Measurements from ENCODE around the gene NKAIN1.

The NKAIN1 gene

DNA sequence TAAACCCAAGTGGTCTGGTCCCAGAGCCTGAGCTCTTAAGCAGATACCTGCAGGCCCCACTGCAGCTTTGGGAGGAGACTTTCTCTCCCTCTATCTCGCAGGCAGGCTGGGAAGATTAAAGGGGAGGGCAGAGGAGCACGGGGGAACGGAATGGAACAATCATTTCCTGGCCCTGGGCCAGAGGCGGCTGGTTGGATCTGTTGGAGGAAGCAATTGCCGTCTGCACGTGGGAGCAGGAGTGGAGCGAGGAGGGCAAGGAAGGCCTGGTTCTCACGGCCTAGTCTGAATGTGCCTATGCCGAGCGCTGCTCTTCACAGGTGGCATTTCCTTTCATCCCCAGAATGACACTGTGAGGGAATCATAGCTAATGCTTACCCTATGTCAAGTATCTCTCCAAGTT is 23.7 kb downstream of the NKAIN1 start (continued):
- TF ChIP-seq ZNF473 (tag by site-specific recombination; IDR thresholded peaks at IDR 0.05) = no peak
- peak; percentile 35; the same call in 1 of the 2 replicates for TF ChIP-seq SP7 (tag by site-specific recombination; IDR thresholded peaks at IDR 0.05)
- TF ChIP-seq PBX3 (CRISPR knock-in tag; IDR thresholded peaks at IDR 0.05) = 0 out of 2 replicates have a peak, but pooled peaks have one; percentile 39
- TF ChIP-seq ZNF202 (tag by site-specific recombination; IDR thresholded peaks at IDR 0.05; ENCODE audit: borderline replicate concordance) = no peak
- no peak for TF ChIP-seq ZNF341 (tag by site-specific recombination; IDR thresholded peaks at IDR 0.05; ENCODE audit: low read depth)
- 0 out of 2 replicates have a peak, but pooled peaks have one; percentile 17 for TF ChIP-seq PATZ1 (tag by site-specific recombination; IDR thresholded peaks at IDR 0.05)
- TF ChIP-seq ZNF416 (tag by site-specific recombination; IDR thresholded peaks at IDR 0.05) = no peak
- peak; percentile 24; the same call in 1 of the 2 replicates for TF ChIP-seq ZNF600 (tag by site-specific recombination; IDR thresholded peaks at IDR 0.05)
- TF ChIP-seq, protein P1, sequence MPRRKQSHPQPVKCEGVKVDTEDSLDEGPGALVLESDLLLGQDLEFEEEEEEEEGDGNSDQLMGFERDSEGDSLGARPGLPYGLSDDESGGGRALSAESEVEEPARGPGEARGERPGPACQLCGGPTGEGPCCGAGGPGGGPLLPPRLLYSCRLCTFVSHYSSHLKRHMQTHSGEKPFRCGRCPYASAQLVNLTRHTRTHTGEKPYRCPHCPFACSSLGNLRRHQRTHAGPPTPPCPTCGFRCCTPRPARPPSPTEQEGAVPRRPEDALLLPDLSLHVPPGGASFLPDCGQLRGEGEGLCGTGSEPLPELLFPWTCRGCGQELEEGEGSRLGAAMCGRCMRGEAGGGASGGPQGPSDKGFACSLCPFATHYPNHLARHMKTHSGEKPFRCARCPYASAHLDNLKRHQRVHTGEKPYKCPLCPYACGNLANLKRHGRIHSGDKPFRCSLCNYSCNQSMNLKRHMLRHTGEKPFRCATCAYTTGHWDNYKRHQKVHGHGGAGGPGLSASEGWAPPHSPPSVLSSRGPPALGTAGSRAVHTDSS (tag by site-specific recombination; IDR thresholded peaks at IDR 0.05) = no peak
- TF ChIP-seq ZNF701 (tag by site-specific recombination; IDR thresholded peaks at IDR 0.05) = peak; percentile 91
- no peak for TF ChIP-seq ZNF768 (tag by site-specific recombination; IDR thresholded peaks at IDR 0.05)
- TF ChIP-seq ZNF747 (tag by site-specific recombination; IDR thresholded peaks at IDR 0.05) = no peak
- no peak for TF ChIP-seq ZNF426 (tag by site-specific recombination; IDR thresholded peaks at IDR 0.05)
- TF ChIP-seq ZNF660 (tag by site-specific recombination; IDR thresholded peaks at IDR 0.05) = peak; percentile 99
- no peak for TF ChIP-seq ZNF776 (tag by site-specific recombination; IDR thresholded peaks at IDR 0.05; ENCODE audit: borderline replicate concordance)
- TF ChIP-seq, protein P2, sequence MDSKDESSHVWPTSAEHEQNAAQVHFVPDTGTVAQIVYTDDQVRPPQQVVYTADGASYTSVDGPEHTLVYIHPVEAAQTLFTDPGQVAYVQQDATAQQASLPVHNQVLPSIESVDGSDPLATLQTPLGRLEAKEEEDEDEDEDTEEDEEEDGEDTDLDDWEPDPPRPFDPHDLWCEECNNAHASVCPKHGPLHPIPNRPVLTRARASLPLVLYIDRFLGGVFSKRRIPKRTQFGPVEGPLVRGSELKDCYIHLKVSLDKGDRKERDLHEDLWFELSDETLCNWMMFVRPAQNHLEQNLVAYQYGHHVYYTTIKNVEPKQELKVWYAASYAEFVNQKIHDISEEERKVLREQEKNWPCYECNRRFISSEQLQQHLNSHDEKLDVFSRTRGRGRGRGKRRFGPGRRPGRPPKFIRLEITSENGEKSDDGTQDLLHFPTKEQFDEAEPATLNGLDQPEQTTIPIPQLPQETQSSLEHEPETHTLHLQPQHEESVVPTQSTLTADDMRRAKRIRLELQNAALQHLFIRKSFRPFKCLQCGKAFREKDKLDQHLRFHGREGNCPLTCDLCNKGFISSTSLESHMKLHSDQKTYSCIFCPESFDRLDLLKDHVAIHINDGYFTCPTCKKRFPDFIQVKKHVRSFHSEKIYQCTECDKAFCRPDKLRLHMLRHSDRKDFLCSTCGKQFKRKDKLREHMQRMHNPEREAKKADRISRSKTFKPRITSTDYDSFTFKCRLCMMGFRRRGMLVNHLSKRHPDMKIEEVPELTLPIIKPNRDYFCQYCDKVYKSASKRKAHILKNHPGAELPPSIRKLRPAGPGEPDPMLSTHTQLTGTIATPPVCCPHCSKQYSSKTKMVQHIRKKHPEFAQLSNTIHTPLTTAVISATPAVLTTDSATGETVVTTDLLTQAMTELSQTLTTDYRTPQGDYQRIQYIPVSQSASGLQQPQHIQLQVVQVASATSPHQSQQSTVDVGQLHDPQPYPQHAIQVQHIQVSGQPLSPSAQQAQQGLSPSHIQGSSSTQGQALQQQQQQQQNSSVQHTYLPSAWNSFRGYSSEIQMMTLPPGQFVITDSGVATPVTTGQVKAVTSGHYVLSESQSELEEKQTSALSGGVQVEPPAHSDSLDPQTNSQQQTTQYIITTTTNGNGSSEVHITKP (tag by site-specific recombination; IDR thresholded peaks at IDR 0.05) = 0 out of 2 replicates have a peak, but pooled peaks have one; percentile 17
- no peak for TF ChIP-seq ZFP69B (tag by site-specific recombination; IDR thresholded peaks at IDR 0.05)
- TF ChIP-seq ELK4 (IDR thresholded peaks at IDR 0.05; ENCODE audit: borderline replicate concordance, low read depth, low read length) = no peak
- TF ChIP-seq, protein P3, sequence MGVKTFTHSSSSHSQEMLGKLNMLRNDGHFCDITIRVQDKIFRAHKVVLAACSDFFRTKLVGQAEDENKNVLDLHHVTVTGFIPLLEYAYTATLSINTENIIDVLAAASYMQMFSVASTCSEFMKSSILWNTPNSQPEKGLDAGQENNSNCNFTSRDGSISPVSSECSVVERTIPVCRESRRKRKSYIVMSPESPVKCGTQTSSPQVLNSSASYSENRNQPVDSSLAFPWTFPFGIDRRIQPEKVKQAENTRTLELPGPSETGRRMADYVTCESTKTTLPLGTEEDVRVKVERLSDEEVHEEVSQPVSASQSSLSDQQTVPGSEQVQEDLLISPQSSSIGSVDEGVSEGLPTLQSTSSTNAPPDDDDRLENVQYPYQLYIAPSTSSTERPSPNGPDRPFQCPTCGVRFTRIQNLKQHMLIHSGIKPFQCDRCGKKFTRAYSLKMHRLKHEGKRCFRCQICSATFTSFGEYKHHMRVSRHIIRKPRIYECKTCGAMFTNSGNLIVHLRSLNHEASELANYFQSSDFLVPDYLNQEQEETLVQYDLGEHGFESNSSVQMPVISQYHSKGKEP (tag by site-specific recombination; IDR thresholded peaks at IDR 0.05) = no peak
- no peak for TF ChIP-seq SCRT1 (tag by site-specific recombination; IDR thresholded peaks at IDR 0.05; ENCODE audit: borderline replicate concordance)
- TF ChIP-seq ZNF335 (tag by site-specific recombination; conservative IDR thresholded peaks at IDR 0.05) = no peak
- TF ChIP-seq RBAK (tag by site-specific recombination; IDR thresholded peaks at IDR 0.05) = no peak
- TF ChIP-seq HIC1 (tag by site-specific recombination; IDR thresholded peaks at IDR 0.05) = no peak
- TF ChIP-seq ZNF221 (tag by site-specific recombination; IDR thresholded peaks at IDR 0.05; ENCODE audit: borderline replicate concordance) = no peak
- TF ChIP-seq TRIM28 (IDR thresholded peaks at IDR 0.05; ENCODE audit: borderline replicate concordance, low read length) = peak; percentile 72

All from HEK293 (cell line).